GM19395 (cell line): ENCODE results near the gene CDC27.
A peak's percentile ranks its signal among the peaks of the same experiment; 100 is the strongest.
"Not testable (repeated sequence)": the region's sequence is repeated elsewhere in the genome, so short reads cannot be mapped to it uniquely, and the experiment has no call there.

ENCODE experiments used
- ATAC-seq: cut with Tn5 transposase; IDR thresholded peaks from one replicate; pipeline ENCODE4 v1.9.1; 2021; ENCODE audit warnings: mild to moderate bottlenecking, moderate library complexity; ENCODE audit not compliant: unreplicated experiment

Gene CDC27

DNA sequence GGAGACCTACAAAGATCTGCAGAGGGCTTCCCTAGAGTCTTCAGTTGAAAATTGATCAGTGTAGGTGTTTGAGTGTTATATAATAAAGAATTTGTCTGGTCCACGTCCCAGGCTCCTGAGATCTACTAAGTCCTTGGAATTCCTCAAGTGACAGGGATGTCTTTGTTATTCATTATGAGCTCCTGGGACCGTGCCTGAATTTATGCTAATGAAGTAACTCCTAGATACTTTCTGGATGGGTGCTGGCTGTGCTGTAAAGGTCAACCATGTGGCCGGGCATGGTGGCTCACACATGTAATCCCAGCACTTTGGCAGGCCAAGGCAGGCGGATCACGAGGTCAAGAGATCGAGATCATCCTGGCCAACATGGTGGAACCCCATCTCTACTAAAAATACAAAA, 43.7 kb downstream of the CDC27 start:
- no peak for ATAC-seq

DNA sequence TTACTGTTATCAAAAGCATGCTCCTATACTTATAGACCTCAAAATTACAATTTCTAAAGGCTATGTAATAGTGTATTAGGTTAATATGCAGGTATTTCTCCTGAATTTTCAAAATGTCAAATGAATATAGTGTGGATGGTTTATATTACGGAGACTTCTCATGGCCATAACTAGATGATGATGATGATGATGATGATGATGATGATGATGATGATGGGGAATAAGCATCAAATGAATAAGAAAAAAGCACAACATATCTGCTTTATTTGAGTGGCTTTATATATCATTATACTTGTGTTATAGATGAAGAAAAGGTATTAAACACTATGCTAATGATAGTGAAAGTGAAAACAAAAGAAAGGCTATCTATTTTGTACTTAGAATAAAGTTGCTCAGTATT, 53.9 kb downstream of the CDC27 start:
- no peak for ATAC-seq

GRCh38 chr17:47134354-47134753, 54.7 kb downstream of the CDC27 start:
- not testable (repeated sequence) for ATAC-seq

DNA sequence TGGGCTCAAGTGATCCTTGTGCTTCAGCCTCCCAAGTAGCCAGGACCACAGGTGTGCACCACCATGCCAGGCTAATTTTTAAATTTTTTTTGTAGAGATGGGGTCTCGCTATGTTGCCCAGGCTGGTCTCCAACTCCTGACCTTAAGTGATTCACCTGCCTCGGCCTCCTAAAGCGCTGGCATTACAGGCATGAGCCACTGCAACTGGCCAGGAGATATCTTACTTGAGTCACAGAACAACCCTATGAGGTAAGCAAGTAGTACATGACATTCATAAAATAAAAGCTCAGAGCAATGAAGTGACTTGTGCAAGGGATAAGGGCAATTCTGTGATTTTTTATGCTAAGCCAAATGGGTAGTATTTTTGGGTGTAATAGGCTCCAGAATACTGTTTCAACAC, 57.3 kb downstream of the CDC27 start:
- no peak for ATAC-seq

DNA sequence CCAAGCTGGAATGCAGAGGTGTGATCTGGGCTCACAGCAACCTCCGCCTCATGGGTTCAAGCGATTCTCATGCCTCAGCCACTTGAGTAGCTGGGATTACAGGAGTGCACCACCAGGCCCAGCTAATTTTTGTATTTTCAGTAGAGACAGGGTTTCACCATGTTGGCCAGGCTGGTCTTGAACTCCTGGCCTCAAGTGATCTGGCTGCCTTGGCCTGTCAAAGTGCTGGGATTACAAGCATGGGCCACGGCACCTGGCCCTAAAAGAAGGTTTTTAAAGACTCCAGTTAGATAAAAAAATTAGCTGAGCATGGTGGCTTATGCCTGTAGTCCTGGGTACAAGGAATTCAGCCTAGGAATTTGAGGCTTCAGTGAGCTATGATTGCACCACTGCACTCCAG, 62.3 kb downstream of the CDC27 start:
- not testable (repeated sequence) for ATAC-seq

GRCh38 chr17:47123262-47123661, 65.8 kb downstream of the CDC27 start:
- ATAC-seq: not testable (repeated sequence)

- no peak for ATAC-seq
Measured at GRCh38 chr17:47120521-47121095, 68.5 kb downstream of the CDC27 start.

GRCh38 chr17:47119746-47120520, 69.2 kb downstream of the CDC27 start:
- no peak for ATAC-seq

DNA sequence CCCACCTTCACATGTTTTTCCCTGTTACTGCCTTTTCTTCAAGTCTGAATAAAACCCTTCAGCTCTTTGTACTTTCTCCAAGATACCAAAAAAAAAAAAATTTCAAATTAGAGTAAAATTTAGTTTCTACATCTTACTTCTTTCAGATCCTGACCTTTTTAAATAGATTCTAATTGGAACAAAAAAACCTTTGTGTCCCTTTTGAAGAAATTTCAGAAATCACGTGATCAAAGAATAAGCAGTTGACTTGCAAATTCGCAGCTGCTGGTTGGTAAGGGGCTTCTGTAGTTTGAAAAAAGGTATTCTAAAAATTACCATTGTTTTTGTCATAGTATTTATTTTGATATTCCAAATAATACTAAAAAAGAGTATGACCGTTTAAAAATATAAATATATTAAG, 71.7 kb downstream of the CDC27 start:
- no peak for ATAC-seq

- ATAC-seq: no peak
Measured at GRCh38 chr17:47106130-47106529, 83.0 kb downstream of the CDC27 start.

- not testable (repeated sequence) for ATAC-seq
Measured at GRCh38 chr17:47105246-47105645, 83.8 kb downstream of the CDC27 start.

- ATAC-seq: no peak
Measured at GRCh38 chr17:47102914-47103313, 86.2 kb downstream of the CDC27 start.

DNA sequence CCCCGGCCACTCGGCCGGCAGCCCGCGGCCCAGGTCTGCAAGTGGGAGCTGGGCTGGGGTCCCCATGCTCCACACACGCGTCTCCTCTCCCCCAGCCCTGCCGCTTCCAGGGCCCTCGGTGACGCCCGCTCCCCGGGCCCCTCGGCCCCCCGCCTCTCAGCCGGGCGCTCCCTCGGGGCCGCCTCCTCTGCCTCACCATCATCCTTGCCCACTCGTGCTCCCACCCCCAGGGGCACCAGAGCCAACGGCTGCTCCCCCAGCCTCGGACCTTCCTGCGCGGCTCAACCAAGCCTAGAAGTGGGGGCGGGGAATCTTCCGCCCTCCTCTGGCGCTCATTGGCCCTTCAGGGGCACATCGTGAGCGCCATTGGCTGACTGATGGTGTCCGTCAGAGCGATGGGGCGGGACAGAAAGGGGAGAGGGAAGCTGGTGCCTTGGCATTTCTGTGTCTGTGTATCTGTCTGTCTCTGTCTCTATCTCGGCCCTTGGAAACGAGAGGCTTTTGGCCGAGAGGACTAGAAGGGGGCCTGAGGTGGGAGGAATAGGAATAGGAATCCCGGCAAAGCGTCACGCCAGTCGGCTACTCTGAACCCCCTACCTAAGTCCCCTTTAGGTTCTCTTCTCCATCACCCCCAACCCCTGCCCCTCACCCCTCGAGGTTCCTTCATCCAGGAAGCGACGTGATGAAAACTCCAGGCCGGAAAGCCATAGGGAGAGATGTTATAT, 88.9 kb downstream of the CDC27 start:
- ATAC-seq: peak; percentile 95

DNA sequence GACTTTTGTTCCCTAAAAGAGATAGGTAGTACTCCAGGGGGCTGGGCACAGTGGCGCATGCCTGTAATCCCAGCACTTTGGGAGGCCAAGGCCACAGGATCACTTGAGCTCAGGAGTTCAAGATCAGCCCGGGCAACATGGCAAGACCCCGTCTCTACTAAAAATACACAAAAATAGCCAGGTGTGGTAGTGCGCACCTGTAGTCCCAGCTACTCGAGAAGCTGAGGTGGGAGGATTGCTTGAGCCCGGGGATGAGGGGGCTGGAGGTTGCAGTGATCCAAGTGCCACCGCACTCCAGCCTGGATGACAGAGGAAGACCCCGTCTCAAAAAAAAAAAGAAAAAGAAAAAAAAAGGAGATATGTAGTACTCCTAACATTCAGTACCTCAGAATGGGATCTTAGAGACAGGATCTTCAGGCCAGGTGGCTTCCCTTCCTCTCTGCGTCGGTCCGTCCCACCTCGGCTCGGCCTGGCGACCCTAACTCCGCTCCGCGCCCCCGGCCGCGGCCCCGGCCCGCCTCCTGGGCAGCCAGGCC, 89.6 kb downstream of the CDC27 start:
- ATAC-seq: peak; percentile 38

- no peak for ATAC-seq
Measured at GRCh38 chr17:47096343-47096742, 92.8 kb downstream of the CDC27 start.

- ATAC-seq: no peak
Measured at GRCh38 chr17:47095268-47095667, 93.8 kb downstream of the CDC27 start.

- no peak for ATAC-seq
Measured at GRCh38 chr17:47087093-47087492, 102.0 kb downstream of the CDC27 start.

DNA sequence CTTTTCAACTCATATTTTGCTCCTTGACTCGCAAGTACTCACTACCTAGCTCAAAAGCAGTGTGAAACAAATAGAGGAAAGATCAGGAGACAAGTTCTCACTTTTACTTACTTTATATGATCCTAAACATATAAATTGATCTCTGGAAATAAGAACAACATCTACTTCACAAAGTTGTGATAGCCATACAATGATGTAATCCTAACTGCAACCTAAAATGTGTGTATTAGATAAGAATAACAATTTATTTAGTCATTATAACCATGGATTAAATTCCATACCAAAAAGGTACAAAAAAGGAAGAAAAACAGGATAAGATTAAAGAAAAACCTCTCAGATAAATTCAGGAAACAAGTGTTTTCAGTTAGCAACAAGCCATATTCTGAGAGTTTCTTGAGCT, 103.4 kb downstream of the CDC27 start:
- no peak for ATAC-seq

GRCh38 chr17:47078801-47079200, 110.3 kb downstream of the CDC27 start:
- no peak for ATAC-seq

- ATAC-seq: no peak
Measured at GRCh38 chr17:47077576-47077975, 111.5 kb downstream of the CDC27 start.

- no peak for ATAC-seq
Measured at GRCh38 chr17:47076171-47076570, 112.9 kb downstream of the CDC27 start.

- ATAC-seq: not testable (repeated sequence)
Measured at GRCh38 chr17:47074361-47074760, 114.7 kb downstream of the CDC27 start.
